Body of pancreas (tissue), 4 donors: ENCODE data around the gene PPM1K.

Source experiments
- POLR2A ChIP-seq, 3 donors: fragments of 450-650 bp; IDR thresholded peaks; one replicate each; pipeline ENCODE4 v1.6.1; 2016; ENCODE audit warnings: antibody characterized with exemption in 3 of 3, mild to moderate bottlenecking in 2 of 3
- TF ChIP-seq, protein P1 (sequence below), 7 experiments: fragments of 450-650 bp in 4 of 7; fragments of 200-600 bp in 3 of 7; sonication (generic) in 3 of 7; IDR thresholded peaks; one replicate each; pipeline ENCODE4 v1.5.1; 2016 to 2019; ENCODE audit warnings: antibody characterized with exemption in 7 of 7

DNA sequence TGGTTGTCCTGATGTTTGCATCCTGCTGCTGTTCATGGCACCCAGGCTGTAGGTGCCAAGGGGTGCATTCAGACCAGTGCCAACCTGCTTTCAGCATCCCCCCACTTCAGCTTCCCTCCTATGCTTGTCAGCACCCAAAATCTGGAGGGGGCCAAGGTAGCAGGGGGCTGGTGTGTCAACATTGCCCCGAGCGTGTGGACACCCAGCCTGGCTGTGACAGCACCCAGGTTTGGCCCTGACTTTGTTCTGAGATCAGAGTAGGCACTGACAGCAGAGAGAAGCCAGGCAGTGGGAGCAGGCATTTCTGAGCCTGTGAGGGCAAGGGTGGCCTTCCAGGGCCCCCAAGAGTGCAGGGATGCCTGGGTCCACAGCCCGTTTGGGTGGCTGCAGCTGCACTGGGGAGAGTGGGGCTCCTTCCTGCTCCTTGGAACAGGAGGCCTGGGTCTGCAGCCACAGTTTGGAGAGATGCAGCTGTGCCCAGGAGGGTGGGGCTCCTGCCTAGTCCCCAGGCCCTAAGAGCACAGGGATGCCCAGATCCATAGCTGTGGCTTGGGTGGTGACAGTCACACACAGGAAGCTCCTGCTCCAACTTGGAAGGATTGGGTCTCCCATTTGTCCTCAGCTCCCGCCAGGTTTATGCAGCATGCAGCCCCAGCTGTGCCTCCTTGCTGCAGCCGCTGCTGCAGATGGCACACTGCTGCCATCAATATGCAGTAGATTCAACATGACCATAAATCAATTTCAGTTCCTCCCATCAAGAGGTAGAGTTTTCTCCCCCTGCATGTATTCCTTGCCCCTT, 12.3 kb upstream of the PPM1K start:
- TF ChIP-seq, protein P1, sequence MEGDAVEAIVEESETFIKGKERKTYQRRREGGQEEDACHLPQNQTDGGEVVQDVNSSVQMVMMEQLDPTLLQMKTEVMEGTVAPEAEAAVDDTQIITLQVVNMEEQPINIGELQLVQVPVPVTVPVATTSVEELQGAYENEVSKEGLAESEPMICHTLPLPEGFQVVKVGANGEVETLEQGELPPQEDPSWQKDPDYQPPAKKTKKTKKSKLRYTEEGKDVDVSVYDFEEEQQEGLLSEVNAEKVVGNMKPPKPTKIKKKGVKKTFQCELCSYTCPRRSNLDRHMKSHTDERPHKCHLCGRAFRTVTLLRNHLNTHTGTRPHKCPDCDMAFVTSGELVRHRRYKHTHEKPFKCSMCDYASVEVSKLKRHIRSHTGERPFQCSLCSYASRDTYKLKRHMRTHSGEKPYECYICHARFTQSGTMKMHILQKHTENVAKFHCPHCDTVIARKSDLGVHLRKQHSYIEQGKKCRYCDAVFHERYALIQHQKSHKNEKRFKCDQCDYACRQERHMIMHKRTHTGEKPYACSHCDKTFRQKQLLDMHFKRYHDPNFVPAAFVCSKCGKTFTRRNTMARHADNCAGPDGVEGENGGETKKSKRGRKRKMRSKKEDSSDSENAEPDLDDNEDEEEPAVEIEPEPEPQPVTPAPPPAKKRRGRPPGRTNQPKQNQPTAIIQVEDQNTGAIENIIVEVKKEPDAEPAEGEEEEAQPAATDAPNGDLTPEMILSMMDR (IDR thresholded peaks at IDR 0.05): no peak
- no peak for TF ChIP-seq POLR2A (IDR thresholded peaks at IDR 0.05)
